Right lobe of liver (tissue), 6 donors: ENCODE results near the gene GALNT14. TPM values are rescaled to one million over a fixed set of nuclear protein-coding genes. Genes with fewer than 3 reads are reported as not detected.

Experiments used
- ATAC-seq, 4 donors: fragments of 200-7000 bp; cut with Tn5 transposase; one replicate each; pipeline ENCODE4 v1.9.1; 2020; ENCODE audit warnings: mild to moderate bottlenecking in 4 of 4, moderate library complexity in 4 of 4
- DNase-seq, 3 donors: peaks; one replicate each; pipeline ENCODE4 v3.0.0-alpha.2; 2020
- H3K27ac ChIP-seq, 3 donors: fragments of 200-600 bp; one replicate each; pipeline ENCODE4 v1.8.0; 2022
- H3K27me3 ChIP-seq, 2 donors: fragments of 200-600 bp; one replicate each; pipeline ENCODE4 v1.8.0; 2022
- H3K36me3 ChIP-seq, 4 donors: fragments of 200-600 bp; sonication (generic) in 1 of 4; one replicate each; pipeline versions ENCODE4 v1.5.1 to v1.8.0; 2017 to 2022; ENCODE audit warnings: control low read depth in 1 of 4
- H3K4me1 ChIP-seq, 4 donors: fragments of 200-600 bp; sonication (generic) in 1 of 4; one replicate each; pipeline versions ENCODE4 v1.5.1 to v1.8.0; 2017 to 2022; ENCODE audit warnings: control low read depth in 1 of 4
- H3K4me3 ChIP-seq, 3 donors: fragments of 200-600 bp; one replicate each; pipeline ENCODE4 v1.8.0; 2022
- H3K9me3 ChIP-seq, 4 donors: fragments of 200-600 bp; sonication (generic) in 1 of 4; one replicate each; pipeline versions ENCODE4 v1.5.1 to v1.8.0; 2017 to 2022; ENCODE audit warnings: control low read depth in 1 of 4
- POLR2A ChIP-seq: fragments of 450-650 bp; IDR thresholded peaks from one replicate; pipeline ENCODE4 v1.6.1; 2017; ENCODE audit warnings: antibody characterized with exemption, mild to moderate bottlenecking
- WGBS: methylation state at CpG from one replicate; pipeline ENCODE4 v1.1.6; 2018; ENCODE audit warnings: low coverage, low lambda C conversion rate; ENCODE audit not compliant: insufficient coverage; ENCODE audit errors: missing lambda C conversion rate; 5-methylcytosine and 5-hydroxymethylcytosine counted together
- intact Hi-C, 2 donors: fragments of 100-400 bp; cut with DNase I; formaldehyde crosslinking; loops; one replicate each; pipeline versions ENCODE4 v1.11.2 to v1.14.1; 2022
- total RNA-seq, 6 experiments: library from RNA; depleted of rRNA in 2 of 6; stranded (reverse); fragments of >200 nt in 2 of 6; fragmentation: NEBNext Ultra II Directional in 3 of 6; extraction: Animal tissue kit (Norgen Biotek cat#: 25700) in 3 of 6; gene quantifications; one replicate each; pipeline versions ENCODE4 v1.1.0 to v1.2.4, GENCODE V29; 2016 to 2023
- TF ChIP-seq, protein P1 (sequence below), 4 donors: fragments of 200-600 bp in 3 of 4; fragments of 450-650 bp in 1 of 4; IDR thresholded peaks; one replicate each; pipeline versions ENCODE4 v1.5.1 to v1.8.0; 2016 to 2022; ENCODE audit warnings: antibody characterized with exemption in 4 of 4, mild to moderate bottlenecking in 2 of 4
- donor health status: DM: no; HTN: yes; CAD: no.
- donor health status: DM: no; HTN: no; CAD: no.
- donor health status: DM: no; HTN: no; CAD: no.
- donor health status: DM: no; HTN: yes; CAD: no.
- donor health status: DM: no; HTN: yes; CAD: no.

Gene GALNT14
- total RNA-seq, 6 experiments from 2014 or later = 0.37 to 2.8 (median 1.0) TPM

DNA sequence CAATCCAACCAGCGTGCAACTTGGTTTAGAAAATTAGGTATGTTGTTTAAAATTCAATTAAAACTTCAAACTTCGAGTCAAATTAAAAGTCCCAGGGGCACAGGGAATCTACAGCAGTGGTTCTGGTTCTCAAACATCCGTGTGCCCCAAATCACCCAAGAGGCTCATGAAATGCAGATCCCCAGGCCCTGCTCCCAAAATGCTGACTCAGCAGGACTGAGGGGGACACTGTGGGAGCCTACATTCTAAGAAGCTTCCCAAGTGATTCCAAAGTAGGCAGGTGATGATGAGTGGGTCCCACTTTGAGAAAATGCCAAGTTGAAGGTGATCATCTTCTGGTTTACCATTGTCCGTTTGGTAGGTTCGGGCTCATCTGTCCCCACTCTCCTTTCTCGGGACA is 82.3 kb downstream of the GALNT14 start:
- Histone ChIP-seq H3K4me3 (no peak overlapping the region), H3K9me3 (no peaks in the 10 kb centered on the region), H3K27ac (no peak overlapping the region), H3K27me3 (no peaks in the 10 kb centered on the region), H3K36me3 (no peaks in the 10 kb centered on the region), H3K4me1 (no peaks in the 10 kb centered on the region)
- ATAC-seq = no peak
- TF ChIP-seq, protein P1, sequence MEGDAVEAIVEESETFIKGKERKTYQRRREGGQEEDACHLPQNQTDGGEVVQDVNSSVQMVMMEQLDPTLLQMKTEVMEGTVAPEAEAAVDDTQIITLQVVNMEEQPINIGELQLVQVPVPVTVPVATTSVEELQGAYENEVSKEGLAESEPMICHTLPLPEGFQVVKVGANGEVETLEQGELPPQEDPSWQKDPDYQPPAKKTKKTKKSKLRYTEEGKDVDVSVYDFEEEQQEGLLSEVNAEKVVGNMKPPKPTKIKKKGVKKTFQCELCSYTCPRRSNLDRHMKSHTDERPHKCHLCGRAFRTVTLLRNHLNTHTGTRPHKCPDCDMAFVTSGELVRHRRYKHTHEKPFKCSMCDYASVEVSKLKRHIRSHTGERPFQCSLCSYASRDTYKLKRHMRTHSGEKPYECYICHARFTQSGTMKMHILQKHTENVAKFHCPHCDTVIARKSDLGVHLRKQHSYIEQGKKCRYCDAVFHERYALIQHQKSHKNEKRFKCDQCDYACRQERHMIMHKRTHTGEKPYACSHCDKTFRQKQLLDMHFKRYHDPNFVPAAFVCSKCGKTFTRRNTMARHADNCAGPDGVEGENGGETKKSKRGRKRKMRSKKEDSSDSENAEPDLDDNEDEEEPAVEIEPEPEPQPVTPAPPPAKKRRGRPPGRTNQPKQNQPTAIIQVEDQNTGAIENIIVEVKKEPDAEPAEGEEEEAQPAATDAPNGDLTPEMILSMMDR (IDR thresholded peaks at IDR 0.05) = no peak
- no peak for TF ChIP-seq POLR2A
- intact Hi-C loops = no loop called here
- DNase-seq = peak in 1 of 3 donors; percentile 23
- 60% methylated on average over 4 of the region's 6 CpGs for WGBS

GRCh38 chr2:31054842-31055388 is 83.3 kb downstream of the GALNT14 start:
- 54% methylated on average over 7 of the region's 7 CpGs for WGBS
- Histone ChIP-seq H3K9me3 (no peaks in the 10 kb centered on the region), H3K4me3 (no peak overlapping the region), H3K4me1 (no peaks in the 10 kb centered on the region), H3K36me3 (no peaks in the 10 kb centered on the region), H3K27ac (no peak overlapping the region), H3K27me3 (no peaks in the 10 kb centered on the region)
- DNase-seq (peak in 1 of 3 donors; percentile 8), ATAC-seq (no peak)
- intact Hi-C loops = no loop called here
- TF ChIP-seq, protein P1 (IDR thresholded peaks at IDR 0.05) = no peak
- no peak for TF ChIP-seq POLR2A

GRCh38 chr2:31053929-31054782 is 84.1 kb downstream of the GALNT14 start:
- Histone ChIP-seq H3K9me3 (no peaks in the 10 kb centered on the region), H3K4me3 (no peak overlapping the region), H3K36me3 (no peaks in the 10 kb centered on the region), H3K27ac (no peak overlapping the region), H3K4me1 (no peaks in the 10 kb centered on the region), H3K27me3 (no peaks in the 10 kb centered on the region)
- DNase-seq (peak in 1 of 3 donors; percentile 14), ATAC-seq (no peak)
- 62% methylated on average over 4 of the region's 6 CpGs for WGBS
- intact Hi-C loops = no loop called here
- TF ChIP-seq, protein P1 (IDR thresholded peaks at IDR 0.05) = no peak
- no peak for TF ChIP-seq POLR2A

DNA sequence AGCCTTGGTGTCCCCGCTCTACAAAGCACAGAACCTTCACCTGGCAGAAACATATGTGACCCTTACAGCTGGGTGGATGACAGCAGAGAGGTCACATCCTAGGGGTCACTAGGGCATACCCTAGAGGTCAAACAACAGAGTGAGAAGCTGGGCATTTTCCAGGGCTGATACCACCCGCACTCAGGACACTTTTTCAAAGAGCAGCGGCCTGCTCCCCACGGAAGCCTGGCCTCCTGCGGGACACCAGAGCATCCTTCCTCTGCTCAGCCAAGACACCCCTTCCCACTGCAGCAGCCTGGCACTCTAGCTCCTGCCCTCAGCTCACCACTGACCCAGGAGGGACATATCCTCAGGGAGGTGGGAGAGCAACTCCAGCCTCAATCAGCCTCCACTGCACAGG is 86.0 kb downstream of the GALNT14 start:
- Histone ChIP-seq H3K4me1 (no peaks in the 10 kb centered on the region), H3K27ac (no peak overlapping the region), H3K36me3 (no peaks in the 10 kb centered on the region), H3K4me3 (no peak overlapping the region), H3K27me3 (no peaks in the 10 kb centered on the region), H3K9me3 (no peaks in the 10 kb centered on the region)
- no peak for ATAC-seq
- TF ChIP-seq POLR2A = no peak
- TF ChIP-seq, protein P1 (IDR thresholded peaks at IDR 0.05) = no peak
- peak in 1 of 3 donors; percentile 34 for DNase-seq
- 87% methylated on average over 3 of the region's 5 CpGs for WGBS
- intact Hi-C loops = no loop called here
